HG02678 (cell line): ENCODE data around the gene ARAP3.
"Not testable (repeated sequence)": the region's sequence is repeated elsewhere in the genome, so short reads cannot be mapped to it uniquely, and the experiment has no call there.

ENCODE experiments used
- ATAC-seq: cut with Tn5 transposase; IDR thresholded peaks from one replicate; pipeline ENCODE4 v1.9.1; 2021; ENCODE audit warnings: mild to moderate bottlenecking, moderate library complexity; ENCODE audit not compliant: unreplicated experiment

Gene ARAP3

GRCh38 chr5:141681695-141682641 is at the start of gene ARAP3:
Gene ARAP3, minus strand, starts transcription at chr5:141682230. Its CDS starts 1,744 bp downstream, at chr5:141680486.
- no peak for ATAC-seq

- ATAC-seq: no peak
Measured at GRCh38 chr5:141729387-141730006, 47.5 kb upstream of the ARAP3 start.

- ATAC-seq: no peak
Measured at GRCh38 chr5:141725891-141726290, 43.9 kb upstream of the ARAP3 start.

GRCh38 chr5:141725174-141725573 is 43.1 kb upstream of the ARAP3 start:
- ATAC-seq: not testable (repeated sequence)

GRCh38 chr5:141722266-141722665 is 40.2 kb upstream of the ARAP3 start:
- ATAC-seq: no peak

GRCh38 chr5:141717043-141717442 is 35.0 kb upstream of the ARAP3 start:
- no peak for ATAC-seq

GRCh38 chr5:141716468-141716867 is 34.4 kb upstream of the ARAP3 start:
- ATAC-seq: no peak

- no peak for ATAC-seq
Measured at GRCh38 chr5:141716009-141716408, 34.0 kb upstream of the ARAP3 start.

GRCh38 chr5:141715346-141715905 is 33.4 kb upstream of the ARAP3 start:
- no peak for ATAC-seq

GRCh38 chr5:141714542-141715310 is 32.7 kb upstream of the ARAP3 start:
- no peak for ATAC-seq

GRCh38 chr5:141713616-141714309 is 31.7 kb upstream of the ARAP3 start:
- ATAC-seq: no peak

- no peak for ATAC-seq
Measured at GRCh38 chr5:141711687-141712086, 29.7 kb upstream of the ARAP3 start.

GRCh38 chr5:141709699-141710267 is 27.8 kb upstream of the ARAP3 start:
- no peak for ATAC-seq

GRCh38 chr5:141708016-141708415 is 26.0 kb upstream of the ARAP3 start:
- no peak for ATAC-seq

GRCh38 chr5:141707510-141707909 is 25.5 kb upstream of the ARAP3 start:
- ATAC-seq: no peak

- ATAC-seq: no peak
Measured at GRCh38 chr5:141706121-141706520, 24.1 kb upstream of the ARAP3 start.

- no peak for ATAC-seq
Measured at GRCh38 chr5:141705469-141705868, 23.4 kb upstream of the ARAP3 start.

GRCh38 chr5:141704782-141705297 is 22.8 kb upstream of the ARAP3 start:
- ATAC-seq: no peak

GRCh38 chr5:141703133-141703561 is 21.1 kb upstream of the ARAP3 start:
- no peak for ATAC-seq
